B cell (primary cell): ENCODE data around the gene S1PR3. TPM values are rescaled to one million over a fixed set of nuclear protein-coding genes. Genes with fewer than 3 reads are reported as not detected.

Source experiments
- ATAC-seq: fragments of 200-7000 bp; cut with Tn5 transposase; one replicate; pipeline ENCODE4 v1.10.0; 2021; ENCODE audit warnings: low read depth, mild to moderate bottlenecking, moderate number of reproducible peaks, moderate library complexity
- CTCF ChIA-PET: fragments of 350-600 bp; sonication (Branson Sonifier 250); formaldehyde crosslinking; loops from one replicate; lab custom pipeline; 2021; ENCODE audit warnings: antibody characterized with exemption, inconsistent platforms; lab: Charles Lee
- POLR2A ChIA-PET: fragments of 350-600 bp; sonication (Branson Sonifier 250); formaldehyde crosslinking; loops from one replicate; lab custom pipeline; 2021; ENCODE audit warnings: antibody characterized with exemption; lab: Charles Lee
- DNase-seq: peaks from one replicate; pipeline ENCODE4 v3.0.0; 2013
- H2AFZ ChIP-seq: 2 replicates; pipeline ENCODE4 v1.6.1; 2012; ENCODE audit warnings: mild to moderate bottlenecking, low read depth, low read length; ENCODE audit not compliant: insufficient read depth, poor library complexity, severe bottlenecking
- H3K27ac ChIP-seq, 2 donors: 1 replicate in 1 of 2; 2 replicates in 1 of 2; pipeline ENCODE4 v1.5.1; 2012 to 2013; ENCODE audit warnings: low read length in 2 of 2, mild to moderate bottlenecking in 2 of 2, moderate library complexity in 1 of 2
- H3K27me3 ChIP-seq, 4 experiments: fragments of 200-600 bp in 1 of 4; sonication (generic) in 1 of 4; replicated peaks in 1 of 4; 1 replicate in 2 of 4; 2 replicates in 2 of 4; pipeline versions ENCODE4 v1.6.1 to v1.7.0; 2013 to 2016; ENCODE audit warnings: low read length in 3 of 4, mild to moderate bottlenecking in 2 of 4, mixed read lengths in 1 of 4, moderate library complexity in 1 of 4; ENCODE audit not compliant: insufficient read depth in 4 of 4, control insufficient read depth in 3 of 4; ENCODE audit errors: control extremely low read depth in 1 of 4
- H3K36me3 ChIP-seq, 2 experiments: replicated peaks in 1 of 2; 1 replicate in 1 of 2; 2 replicates in 1 of 2; pipeline versions ENCODE4 v1.6.1 to v1.7.1; 2013; ENCODE audit warnings: low read length in 1 of 2; ENCODE audit not compliant: insufficient read depth in 2 of 2, control insufficient read depth in 1 of 2; ENCODE audit errors: control extremely low read depth in 1 of 2, extremely low read depth in 1 of 2
- H3K4me1 ChIP-seq, 2 donors: fragments of 200-600 bp in 1 of 2; sonication (generic) in 1 of 2; 1 replicate in 1 of 2; 2 replicates in 1 of 2; pipeline versions ENCODE4 v1.5.1 to v1.6.1; 2013 to 2017; ENCODE audit warnings: low read length in 2 of 2; ENCODE audit not compliant: control insufficient read depth in 2 of 2, insufficient read depth in 2 of 2
- H3K4me2 ChIP-seq: replicated peaks from 2 replicates; pipeline ENCODE3; 2012; ENCODE audit warnings: mild to moderate bottlenecking, low read depth, low read length; ENCODE audit not compliant: poor library complexity, severe bottlenecking
- H3K4me3 ChIP-seq, 5 experiments: fragments of 200-600 bp in 1 of 5; sonication (generic) in 1 of 5; 1 replicate in 3 of 5; 2 replicates in 2 of 5; pipeline versions ENCODE4 v1.5.1 to v1.7.0; 2011 to 2016; ENCODE audit warnings: low read length in 4 of 5, mild to moderate bottlenecking in 4 of 5, low read depth in 2 of 5, control low read depth in 1 of 5, moderate library complexity in 1 of 5; ENCODE audit not compliant: insufficient read depth in 1 of 5; ENCODE audit errors: control extremely low read depth in 1 of 5, extremely low read depth in 1 of 5
- H3K79me2 ChIP-seq: fragments of 200-600 bp; sonication (generic); one replicate; pipeline ENCODE4 v1.6.0; 2016; ENCODE audit warnings: low read length; ENCODE audit not compliant: control insufficient read depth, insufficient read depth
- H3K9ac ChIP-seq: fragments of 200-600 bp; sonication (generic); 2 replicates; pipeline ENCODE4 v1.6.1; 2017; ENCODE audit warnings: mild to moderate bottlenecking, low read length, moderate library complexity
- H3K9me3 ChIP-seq, 3 donors: one replicate each; pipeline versions ENCODE4 v1.6.1 to v1.7.1; 2013; ENCODE audit warnings: low read length in 2 of 3; ENCODE audit not compliant: control insufficient read depth in 2 of 3, insufficient read depth in 1 of 3; ENCODE audit errors: control extremely low read depth in 1 of 3
- H4K20me1 ChIP-seq: 2 replicates; pipeline ENCODE4 v1.6.0; 2012; ENCODE audit warnings: mild to moderate bottlenecking, low read length; ENCODE audit not compliant: insufficient read depth, control insufficient read depth, poor library complexity, severe bottlenecking
- H3K27ac Mint-ChIP-seq: one replicate; pipeline ENCODE4 v1.8.0; 2021; ENCODE audit warnings: mixed read lengths
- H3K27me3 Mint-ChIP-seq: one replicate; pipeline ENCODE4 v1.8.0; 2021; ENCODE audit warnings: mixed read lengths
- H3K4me1 Mint-ChIP-seq: one replicate; pipeline ENCODE4 v1.8.0; 2021; ENCODE audit warnings: mixed read lengths
- H3K4me3 Mint-ChIP-seq: one replicate; pipeline ENCODE4 v1.8.0; 2021; ENCODE audit warnings: mixed read lengths
- H3K9me3 Mint-ChIP-seq: one replicate; pipeline ENCODE4 v1.8.0; 2022; ENCODE audit warnings: mixed read lengths; ENCODE audit not compliant: insufficient read depth
- CTCF ChIP-seq: fragments of 200-600 bp; IDR thresholded peaks from one replicate; pipeline ENCODE4 v1.8.0; 2022; ENCODE audit warnings: antibody characterized with exemption, mild to moderate bottlenecking
- EZH2 ChIP-seq: IDR thresholded peaks from 2 replicates; pipeline ENCODE4 v1.6.1; 2012; ENCODE audit warnings: borderline replicate concordance, low read depth, mild to moderate bottlenecking, moderate library complexity, low read length; ENCODE audit not compliant: insufficient read depth, poor library complexity, severe bottlenecking
- WGBS: methylation state at CpG from one replicate; pipeline ENCODE4 v1.1.5; 2013; ENCODE audit warnings: missing lambda C conversion rate; ENCODE audit not compliant: insufficient coverage; 5-methylcytosine and 5-hydroxymethylcytosine counted together
- intact Hi-C: fragments of 100-400 bp; cut with micrococcal nuclease; formaldehyde crosslinking; loops from one replicate; pipeline ENCODE4 v1.10.0; 2022
- polyA plus RNA-seq: library from polyadenylated mRNA; depleted of rRNA; stranded (reverse); fragments of >200 nt; gene quantifications from 2 replicates; pipeline ENCODE4 v1.2.3, GENCODE V29; 2012
- total RNA-seq, 2 donors: library from RNA; stranded (reverse); fragments of 120-200 nt in 1 of 2; gene quantifications; 1 replicate in 1 of 2; 2 replicates in 1 of 2; pipeline versions ENCODE4 v1.2.3 to v1.2.4, GENCODE V29; 2013 to 2022

Gene S1PR3
- total and polyA plus RNA-seq, 2 donors (not counting 1 experiment from before 2014, with no cell fraction given) = 0.25 TPM; not detected in 1

DNA sequence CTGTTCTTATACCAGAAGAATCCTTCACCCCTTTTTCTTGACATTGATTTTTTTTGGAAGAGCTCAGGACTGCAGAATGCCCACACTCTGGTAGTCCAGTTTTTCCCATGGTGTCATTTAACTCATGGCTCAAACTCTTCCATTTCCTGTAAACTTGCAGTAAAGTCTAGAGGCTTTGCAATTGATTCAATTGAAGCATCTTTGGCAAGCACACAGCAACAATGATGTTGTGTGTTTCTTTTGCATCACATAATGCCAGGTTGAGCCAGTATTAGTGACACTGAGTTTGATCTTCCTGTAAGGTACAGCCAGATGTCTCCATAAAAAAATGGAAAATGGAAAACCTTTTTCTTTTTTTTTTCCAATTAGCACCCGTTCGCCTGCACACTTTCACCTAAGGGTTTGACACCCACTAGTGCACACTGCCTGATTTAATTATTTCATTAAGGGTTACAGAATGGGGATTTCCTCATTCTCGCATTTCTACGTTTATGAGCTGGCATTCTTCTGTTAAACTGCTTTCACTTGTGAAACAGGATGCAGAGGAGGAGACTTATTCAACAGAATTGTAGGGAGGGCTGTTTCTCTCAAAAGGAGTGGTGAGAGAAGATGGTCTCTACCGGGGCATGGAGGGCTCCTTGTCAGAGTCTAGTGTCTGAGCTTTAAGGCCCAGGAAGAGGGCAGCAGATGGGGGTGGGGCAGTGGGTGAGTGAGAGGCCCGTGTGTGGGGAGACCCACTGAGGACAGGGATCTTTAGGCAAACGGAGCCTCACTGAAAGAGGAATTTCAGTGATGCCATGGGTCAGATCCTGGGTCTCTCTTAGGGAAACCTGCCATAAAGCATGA lies 2.2 kb upstream of the S1PR3 start:
- no peak for TF ChIP-seq EZH2
- TF ChIP-seq CTCF = no peak
- Mint-ChIP-seq H3K4me3 (peak overlapping the region; percentile 11), H3K27ac (no peak overlapping the region), H3K9me3 (no peaks in the 10 kb centered on the region), H3K27me3 (peaks cover 65% of the 10 kb centered on the region), H3K4me1 (peaks cover 15% of the 10 kb centered on the region)
- H3K4me2 ChIP-seq = peak overlapping the region; percentile 17
- no peaks in the 10 kb centered on the region for H3K36me3 ChIP-seq
- peaks cover 15 to 19% of the 10 kb centered on the region in 2 donors for H3K4me1 ChIP-seq
- WGBS = 30% methylated on average over 3 of the region's 7 CpGs
- no peaks in the 10 kb centered on the region for H3K79me2 ChIP-seq
- intact Hi-C loops = no loop called here
- H3K9me3 ChIP-seq = no peaks in the 10 kb centered on the region
- no peak overlapping the region for H3K9ac ChIP-seq
- POLR2A ChIA-PET = no interaction called here
- no peak overlapping the region for H3K27ac ChIP-seq
- no peak overlapping the region for H3K4me3 ChIP-seq
- H2AFZ ChIP-seq = no peak overlapping the region
- no peaks in the 10 kb centered on the region for H4K20me1 ChIP-seq
- ATAC-seq (no peak), DNase-seq (peak; percentile 25)
- CTCF ChIA-PET = no interaction called here
- H3K27me3 ChIP-seq = peaks cover 0 to 49% (median 18%) of the 10 kb centered on the region in 4 experiments

DNA sequence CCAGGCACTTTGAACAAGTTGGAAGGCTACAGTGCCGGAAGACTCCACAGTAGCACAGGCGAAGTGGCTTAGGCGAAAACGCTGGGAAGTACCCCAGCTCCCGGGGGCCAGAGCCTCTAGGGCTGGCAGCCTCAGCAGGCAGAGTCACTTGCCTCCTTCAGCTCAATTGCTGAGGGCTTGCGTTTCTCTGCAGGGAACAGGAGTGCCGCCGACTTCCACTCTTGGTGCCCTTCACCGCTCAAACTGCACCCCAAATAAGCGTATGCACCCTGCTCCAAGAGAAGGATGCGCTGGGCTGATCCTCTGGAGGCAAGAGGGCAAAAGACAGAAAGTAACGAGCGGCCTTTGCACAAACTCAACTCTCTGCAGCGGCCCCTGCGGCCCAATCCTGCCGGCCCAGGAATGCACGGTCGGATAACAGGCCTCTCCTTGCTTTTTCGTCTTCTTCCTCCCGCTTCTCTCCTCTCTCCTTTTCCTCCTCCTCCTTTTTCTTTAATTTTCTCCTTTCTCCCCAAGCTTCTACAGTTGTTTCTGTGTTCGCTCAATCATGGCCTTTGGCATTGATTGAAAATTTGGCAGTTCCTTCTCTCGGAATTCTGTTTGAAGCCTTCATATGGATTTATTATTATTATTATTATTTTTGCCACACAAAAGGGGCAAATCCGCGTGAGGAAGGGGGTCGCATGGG lies 1.1 kb upstream of the S1PR3 start:
- intact Hi-C loops = no loop called here

More for the DNA sequence above, 1.1 kb upstream of the S1PR3 start:
- no peaks in the 10 kb centered on the region for H3K9me3 ChIP-seq
- no peak overlapping the region for H3K4me2 ChIP-seq
- Mint-ChIP-seq H3K9me3 (no peaks in the 10 kb centered on the region), H3K4me3 (peak overlapping the region; percentile 62), H3K27me3 (peaks cover 64% of the 10 kb centered on the region), H3K27ac (no peak overlapping the region), H3K4me1 (peaks cover 15% of the 10 kb centered on the region)
- H2AFZ ChIP-seq = no peak overlapping the region
- WGBS = 89% methylated on average over 23 of the region's 25 CpGs
- ATAC-seq = no peak
- H3K79me2 ChIP-seq = no peaks in the 10 kb centered on the region
- peaks cover 15 to 19% of the 10 kb centered on the region in 2 donors for H3K4me1 ChIP-seq
- DNase-seq = no peak
- TF ChIP-seq CTCF (no peak), EZH2 (no peak)
- H3K36me3 ChIP-seq = no peaks in the 10 kb centered on the region
- H3K27me3 ChIP-seq = peaks cover 0 to 50% (median 20%) of the 10 kb centered on the region in 4 experiments
- no peak overlapping the region for H3K4me3 ChIP-seq
- H4K20me1 ChIP-seq = no peaks in the 10 kb centered on the region
- POLR2A ChIA-PET = no interaction called here
- no peak overlapping the region for H3K27ac ChIP-seq
- no peak overlapping the region for H3K9ac ChIP-seq
- CTCF ChIA-PET = no interaction called here
